Mesenchymal stem cell (in vitro differentiated cells and primary cell): ENCODE data around the gene STX2.

ENCODE experiments used
- DNase-seq: peaks from one replicate; pipeline ENCODE4 v3.0.0-alpha.2; 2013
- H2AFZ ChIP-seq: one replicate; pipeline ENCODE4 v1.6.1; 2013; ENCODE audit warnings: low read depth, mild to moderate bottlenecking, control low read depth, inconsistent platforms, low read length, moderate library complexity
- H2AK5ac ChIP-seq: 2 replicates; pipeline ENCODE4 v1.6.1; 2013; ENCODE audit warnings: low read length, moderate library complexity, mild to moderate bottlenecking, inconsistent platforms; ENCODE audit not compliant: severe bottlenecking
- H2BK120ac ChIP-seq: one replicate; pipeline ENCODE4 v1.6.1; 2013; ENCODE audit warnings: low read depth, mild to moderate bottlenecking, inconsistent platforms, low read length, moderate library complexity
- H2BK12ac ChIP-seq, 2 experiments: one replicate each; pipeline ENCODE4 v1.6.1; 2013; ENCODE audit warnings: inconsistent platforms in 2 of 2, low read length in 2 of 2, mild to moderate bottlenecking in 2 of 2, moderate library complexity in 2 of 2, control low read depth in 1 of 2
- H2BK15ac ChIP-seq: one replicate; pipeline ENCODE4 v1.6.1; 2013; ENCODE audit warnings: mild to moderate bottlenecking, low read depth, inconsistent platforms; ENCODE audit not compliant: poor library complexity, severe bottlenecking
- H2BK5ac ChIP-seq: 2 replicates; pipeline ENCODE4 v1.6.1; 2013; ENCODE audit warnings: low read depth, mild to moderate bottlenecking, low read length, control low read depth, inconsistent platforms; ENCODE audit not compliant: poor library complexity, severe bottlenecking
- H3K14ac ChIP-seq, 2 experiments: one replicate each; pipeline ENCODE4 v1.6.1; 2013; ENCODE audit warnings: inconsistent platforms in 2 of 2, low read length in 2 of 2, control low read depth in 1 of 2, mild to moderate bottlenecking in 1 of 2, moderate library complexity in 1 of 2
- H3K18ac ChIP-seq, 2 experiments: one replicate each; pipeline ENCODE4 v1.6.1; 2013; ENCODE audit warnings: inconsistent platforms in 2 of 2, low read length in 2 of 2, control low read depth in 1 of 2, low read depth in 1 of 2, mild to moderate bottlenecking in 1 of 2
- H3K23ac ChIP-seq, 2 experiments: one replicate each; pipeline ENCODE4 v1.6.1; 2013; ENCODE audit warnings: inconsistent platforms in 2 of 2, low read length in 2 of 2, mild to moderate bottlenecking in 2 of 2, moderate library complexity in 2 of 2, control low read depth in 1 of 2
- H3K27ac ChIP-seq: 2 replicates; pipeline ENCODE4 v1.5.1; 2013; ENCODE audit warnings: mild to moderate bottlenecking, moderate library complexity, low read length, control low read depth, inconsistent platforms; ENCODE audit not compliant: poor library complexity, severe bottlenecking
- H3K27me3 ChIP-seq, 2 experiments: 2 replicates each; pipeline versions ENCODE4 v1.6.1 to v1.7.0; 2013; ENCODE audit warnings: low read length in 2 of 2, mild to moderate bottlenecking in 2 of 2, moderate library complexity in 2 of 2, control low read depth in 1 of 2, inconsistent platforms in 1 of 2; ENCODE audit not compliant: control insufficient read depth in 1 of 2, insufficient read depth in 1 of 2
- H3K36me3 ChIP-seq, 2 experiments: 2 replicates each; pipeline versions ENCODE4 v1.6.1 to v1.7.0; 2013; ENCODE audit warnings: low read length in 2 of 2, control low read depth in 1 of 2, inconsistent platforms in 1 of 2, low read depth in 1 of 2, mild to moderate bottlenecking in 1 of 2; ENCODE audit not compliant: insufficient read depth in 2 of 2, control insufficient read depth in 1 of 2
- H3K4ac ChIP-seq, 2 experiments: one replicate each; pipeline ENCODE4 v1.6.1; 2013; ENCODE audit warnings: inconsistent platforms in 2 of 2, low read length in 2 of 2, mild to moderate bottlenecking in 2 of 2, moderate library complexity in 2 of 2, control low read depth in 1 of 2, low read depth in 1 of 2
- H3K4me1 ChIP-seq: 2 replicates; pipeline ENCODE4 v1.6.1; 2013; ENCODE audit warnings: low read depth, low read length, control low read depth; ENCODE audit not compliant: control insufficient read depth, insufficient read depth
- H3K4me2 ChIP-seq: 2 replicates; pipeline ENCODE4 v1.6.1; 2013; ENCODE audit warnings: low read length, mild to moderate bottlenecking, inconsistent platforms; ENCODE audit not compliant: poor library complexity, severe bottlenecking
- H3K4me3 ChIP-seq, 2 experiments: 2 replicates each; pipeline versions ENCODE4 v1.5.1 to v1.7.0; 2013; ENCODE audit warnings: low read length in 2 of 2, mild to moderate bottlenecking in 2 of 2, control low read depth in 1 of 2, low read depth in 1 of 2; ENCODE audit not compliant: insufficient read depth in 1 of 2
- H3K79me1 ChIP-seq: replicated peaks from 2 replicates; pipeline ENCODE4 v1.6.1; 2013; ENCODE audit warnings: mild to moderate bottlenecking, control low read depth, low read length, inconsistent platforms; ENCODE audit not compliant: poor library complexity, severe bottlenecking
- H3K9ac ChIP-seq: 2 replicates; pipeline ENCODE4 v1.7.0; 2013; ENCODE audit warnings: mild to moderate bottlenecking, low read length, moderate library complexity
- H3K9me3 ChIP-seq: 2 replicates; pipeline ENCODE4 v1.7.0; 2013; ENCODE audit warnings: mild to moderate bottlenecking, low read length; ENCODE audit not compliant: control insufficient read depth
- H4K8ac ChIP-seq: one replicate; pipeline ENCODE4 v1.6.1; 2013; ENCODE audit warnings: inconsistent platforms, mild to moderate bottlenecking, low read length, moderate library complexity
- H4K91ac ChIP-seq: one replicate; pipeline ENCODE4 v1.6.1; 2013; ENCODE audit warnings: mild to moderate bottlenecking, low read length, inconsistent platforms
- WGBS: methylation state at CpG from one replicate; pipeline ENCODE4 v1.1.7; 2013; ENCODE audit warnings: mixed read lengths; 5-methylcytosine and 5-hydroxymethylcytosine counted together

Gene STX2

GRCh38 chr12:130880411-130880885 is 41.4 kb upstream of the STX2 start:
- Histone ChIP-seq H2BK5ac (no peak overlapping the region), H3K9me3 (no peaks in the 10 kb centered on the region), H2BK120ac (no peak overlapping the region), H3K14ac (no peak overlapping the region), H3K4me1 (peaks cover 4% of the 10 kb centered on the region), H2AK5ac (no peak overlapping the region), H3K9ac (peak overlapping the region; percentile 76), H4K91ac (no peak overlapping the region), H3K36me3 (peaks cover 8 to 21% of the 10 kb centered on the region in 2 experiments), H3K23ac (no peak overlapping the region), H3K27me3 (no peaks in the 10 kb centered on the region), H3K4me3 (peak overlapping the region in 1 of 2 experiments; percentile 82), H2AFZ (no peak overlapping the region), H2BK15ac (no peak overlapping the region), H4K8ac (no peak overlapping the region), H2BK12ac (no peak overlapping the region), H3K79me1 (no peaks in the 10 kb centered on the region), H3K18ac (no peak overlapping the region), H3K4ac (no peak overlapping the region), H3K4me2 (no peak overlapping the region), H3K27ac (no peak overlapping the region)
- WGBS: 48% methylated on average over 9 of the region's 10 CpGs
- DNase-seq: no peak

- no peak overlapping the region for H2AFZ ChIP-seq
- H4K8ac ChIP-seq: no peak overlapping the region
- WGBS: 83% methylated on average over 13 of the region's 17 CpGs
- H3K23ac ChIP-seq: no peak overlapping the region
- no peak overlapping the region for H2BK5ac ChIP-seq
- H2BK120ac ChIP-seq: no peak overlapping the region
- no peak overlapping the region for H2BK12ac ChIP-seq
- H4K91ac ChIP-seq: no peak overlapping the region
- no peak overlapping the region for H3K4me2 ChIP-seq
- no peak for DNase-seq
- no peaks in the 10 kb centered on the region for H3K79me1 ChIP-seq
- H3K4me1 ChIP-seq: peaks cover 4% of the 10 kb centered on the region
- H3K9ac ChIP-seq: peak overlapping the region; percentile 76
- no peak overlapping the region for H3K14ac ChIP-seq
- H3K4ac ChIP-seq: no peak overlapping the region
- H3K36me3 ChIP-seq: peaks cover 14 to 27% of the 10 kb centered on the region in 2 experiments
- H3K4me3 ChIP-seq: peak overlapping the region in 1 of 2 experiments; percentile 82
- H3K27ac ChIP-seq: no peak overlapping the region
- H3K18ac ChIP-seq: no peak overlapping the region
- H2BK15ac ChIP-seq: no peak overlapping the region
- no peak overlapping the region for H2AK5ac ChIP-seq
- no peaks in the 10 kb centered on the region for H3K27me3 ChIP-seq
- no peaks in the 10 kb centered on the region for H3K9me3 ChIP-seq
Measured at GRCh38 chr12:130879781-130880389, 40.8 kb upstream of the STX2 start.

GRCh38 chr12:130879212-130879686 is 40.2 kb upstream of the STX2 start:
- Histone ChIP-seq H3K4me3 (no peak overlapping the region), H3K79me1 (no peaks in the 10 kb centered on the region), H2BK120ac (no peak overlapping the region), H3K36me3 (peaks cover 17 to 33% of the 10 kb centered on the region in 2 experiments), H2BK12ac (no peak overlapping the region), H3K27me3 (no peaks in the 10 kb centered on the region), H3K18ac (no peak overlapping the region), H3K27ac (no peak overlapping the region), H3K4me1 (peaks cover 4% of the 10 kb centered on the region), H4K91ac (no peak overlapping the region), H4K8ac (no peak overlapping the region), H3K14ac (no peak overlapping the region), H2BK15ac (no peak overlapping the region), H2BK5ac (no peak overlapping the region), H3K9ac (no peak overlapping the region), H3K9me3 (no peaks in the 10 kb centered on the region), H3K4ac (no peak overlapping the region), H2AK5ac (no peak overlapping the region), H3K23ac (no peak overlapping the region), H2AFZ (no peak overlapping the region), H3K4me2 (no peak overlapping the region)
- DNase-seq: no peak
- 89% methylated on average over 13 of the region's 13 CpGs for WGBS

- no peak overlapping the region for H3K4me3 ChIP-seq
- H3K23ac ChIP-seq: no peak overlapping the region
- H3K27me3 ChIP-seq: no peaks in the 10 kb centered on the region
- no peak overlapping the region for H2BK15ac ChIP-seq
- H2BK12ac ChIP-seq: no peak overlapping the region
- H3K4ac ChIP-seq: no peak overlapping the region
- H3K14ac ChIP-seq: no peak overlapping the region
- H2BK5ac ChIP-seq: no peak overlapping the region
- no peak overlapping the region for H3K4me2 ChIP-seq
- peaks cover 17 to 40% of the 10 kb centered on the region in 2 experiments for H3K36me3 ChIP-seq
- no peak overlapping the region for H3K27ac ChIP-seq
- no peak overlapping the region for H4K8ac ChIP-seq
- no peak overlapping the region for H2AK5ac ChIP-seq
- DNase-seq: no peak
- no peaks in the 10 kb centered on the region for H3K79me1 ChIP-seq
- no peaks in the 10 kb centered on the region for H3K9me3 ChIP-seq
- H2AFZ ChIP-seq: no peak overlapping the region
- H3K4me1 ChIP-seq: peaks cover 5% of the 10 kb centered on the region
- no peak overlapping the region for H3K9ac ChIP-seq
- 88% methylated on average over 24 of the region's 24 CpGs for WGBS
- H4K91ac ChIP-seq: no peak overlapping the region
- H3K18ac ChIP-seq: no peak overlapping the region
- H2BK120ac ChIP-seq: no peak overlapping the region
Measured at GRCh38 chr12:130878193-130879185, 39.4 kb upstream of the STX2 start.
